Natural killer cell treated with Interleukin-12 subunit alpha and Interleukin-12 subunit beta and Interleukin-15 and Interleukin-18, amount 100 ng/mL, for 72 hours (primary cell): ENCODE measurements around the gene TMEM202. TPM values are rescaled to one million over a fixed set of nuclear protein-coding genes. Genes with fewer than 3 reads are reported as not detected.
"Not testable (repeated sequence)": the region's sequence is repeated elsewhere in the genome, so short reads cannot be mapped to it uniquely, and the experiment has no call there.

Source experiments
- ATAC-seq, 2 donors: fragments of 150-1000 bp; cut with Tn5 transposase in 1 of 2; sonication (Bioruptor Pico), chemical (Tn5 transposase) in 1 of 2; 2 replicates each; pipeline ENCODE4 v1.10.0; 2021
- DNase-seq: peaks from one replicate; pipeline ENCODE4 v3.0.0; 2022; ENCODE audit warnings: low spot score
- H3K27ac Mint-ChIP-seq, 2 donors: 1 replicate in 1 of 2; 2 replicates in 1 of 2; pipeline ENCODE4 v1.8.0; 2022; ENCODE audit warnings: mixed read lengths in 2 of 2, mild to moderate bottlenecking in 1 of 2, moderate library complexity in 1 of 2
- H3K27me3 Mint-ChIP-seq, 2 donors: 1 replicate in 1 of 2; 2 replicates in 1 of 2; pipeline ENCODE4 v1.8.0; 2022; ENCODE audit warnings: mixed read lengths in 2 of 2
- H3K36me3 Mint-ChIP-seq: one replicate; pipeline ENCODE4 v1.8.0; 2022; ENCODE audit warnings: mixed read lengths
- H3K4me1 Mint-ChIP-seq, 2 donors: 1 replicate in 1 of 2; 2 replicates in 1 of 2; pipeline ENCODE4 v1.8.0; 2022; ENCODE audit warnings: low read depth in 2 of 2, mixed read lengths in 2 of 2, mild to moderate bottlenecking in 1 of 2
- H3K4me3 Mint-ChIP-seq: one replicate; pipeline ENCODE4 v1.8.0; 2022; ENCODE audit warnings: mixed read lengths
- H3K9me3 Mint-ChIP-seq: 2 replicates; pipeline ENCODE4 v1.8.0; 2022; ENCODE audit warnings: mixed read lengths
- total RNA-seq, 2 donors: library from RNA; stranded (reverse); gene quantifications; one replicate each; pipeline ENCODE4 v1.2.3, GENCODE V29; 2022

TMEM202 gene
- total RNA-seq, 2 donors from 2014 or later, result not detected

GRCh38 chr15:72415304-72415703 is 17.2 kb downstream of the TMEM202 start:
- DNase-seq (no peak), ATAC-seq (no peak)
- H3K36me3 Mint-ChIP-seq, result peaks cover 4% of the 10 kb centered on the region
- no peaks in the 10 kb centered on the region for H3K4me1 Mint-ChIP-seq
- no peak overlapping the region for H3K27ac Mint-ChIP-seq
- peaks cover 13% of the 10 kb centered on the region in 2 donors for H3K27me3 Mint-ChIP-seq
- no peak overlapping the region for H3K4me3 Mint-ChIP-seq
- H3K9me3 Mint-ChIP-seq, result no peaks in the 10 kb centered on the region

- ATAC-seq, H3K9me3 Mint-ChIP-seq, H3K27ac Mint-ChIP-seq, H3K36me3 Mint-ChIP-seq, H3K4me1 Mint-ChIP-seq, H3K4me3 Mint-ChIP-seq, DNase-seq: not testable (repeated sequence)
- peaks cover 0 to 12% of the 10 kb centered on the region in 2 donors for H3K27me3 Mint-ChIP-seq
Measured at GRCh38 chr15:72419768-72420167, 21.7 kb downstream of the TMEM202 start.

GRCh38 chr15:72420576-72420975 is 22.5 kb downstream of the TMEM202 start:
- ATAC-seq (no peak), DNase-seq (no peak)
- Mint-ChIP-seq H3K4me1 (no peaks in the 10 kb centered on the region), H3K36me3 (no peaks in the 10 kb centered on the region), H3K9me3 (peaks cover 3% of the 10 kb centered on the region), H3K4me3 (no peak overlapping the region), H3K27ac (no peak overlapping the region), H3K27me3 (peaks cover 0 to 12% of the 10 kb centered on the region in 2 donors)

GRCh38 chr15:72421484-72421883 is 23.4 kb downstream of the TMEM202 start:
- Mint-ChIP-seq H3K36me3 (peaks cover 6% of the 10 kb centered on the region), H3K9me3 (peaks cover 6% of the 10 kb centered on the region), H3K27me3 (peaks cover 0 to 12% of the 10 kb centered on the region in 2 donors), H3K4me1 (no peaks in the 10 kb centered on the region), H3K27ac (no peak overlapping the region), H3K4me3 (no peak overlapping the region)
- DNase-seq (no peak), ATAC-seq (no peak)

GRCh38 chr15:72423256-72423655 is 25.2 kb downstream of the TMEM202 start:
- Mint-ChIP-seq H3K4me3 (no peak overlapping the region), H3K4me1 (no peaks in the 10 kb centered on the region), H3K27ac (no peak overlapping the region), H3K36me3 (peaks cover 10% of the 10 kb centered on the region), H3K9me3 (peaks cover 6% of the 10 kb centered on the region), H3K27me3 (peaks cover 0 to 12% of the 10 kb centered on the region in 2 donors)
- DNase-seq (no peak), ATAC-seq (no peak)

GRCh38 chr15:72426753-72427152 is 28.6 kb downstream of the TMEM202 start:
- no peak overlapping the region for H3K4me3 Mint-ChIP-seq
- H3K9me3 Mint-ChIP-seq, result peaks cover 6% of the 10 kb centered on the region
- H3K27ac Mint-ChIP-seq, result no peak overlapping the region
- H3K36me3 Mint-ChIP-seq, result peaks cover 10% of the 10 kb centered on the region
- H3K4me1 Mint-ChIP-seq, result no peaks in the 10 kb centered on the region
- peaks cover 11 to 26% of the 10 kb centered on the region in 2 donors for H3K27me3 Mint-ChIP-seq
- ATAC-seq (no peak), DNase-seq (no peak)

- ATAC-seq, result no peak
- Mint-ChIP-seq H3K4me1 (no peaks in the 10 kb centered on the region), H3K27ac (no peak overlapping the region), H3K9me3 (peaks cover 12% of the 10 kb centered on the region), H3K36me3 (peaks cover 16% of the 10 kb centered on the region), H3K27me3 (peaks cover 32 to 34% of the 10 kb centered on the region in 2 donors), H3K4me3 (no peak overlapping the region)
- DNase-seq, result no peak
Measured at GRCh38 chr15:72437650-72438316, 39.7 kb downstream of the TMEM202 start.

- not testable (repeated sequence) for DNase-seq, ATAC-seq, H3K4me3 Mint-ChIP-seq, H3K27ac Mint-ChIP-seq, H3K4me1 Mint-ChIP-seq, H3K9me3 Mint-ChIP-seq, H3K36me3 Mint-ChIP-seq
- peaks cover 19 to 20% of the 10 kb centered on the region in 2 donors for H3K27me3 Mint-ChIP-seq
Measured at GRCh38 chr15:72442848-72443247, 44.7 kb downstream of the TMEM202 start.

GRCh38 chr15:72445426-72445825 is 47.3 kb downstream of the TMEM202 start:
- peaks cover 13 to 16% of the 10 kb centered on the region in 2 donors for H3K27me3 Mint-ChIP-seq
- no peaks in the 10 kb centered on the region for H3K36me3 Mint-ChIP-seq
- ATAC-seq (no peak), DNase-seq (no peak)
- H3K4me3 Mint-ChIP-seq, result no peak overlapping the region
- peaks cover 4% of the 10 kb centered on the region for H3K9me3 Mint-ChIP-seq
- H3K4me1 Mint-ChIP-seq, result no peaks in the 10 kb centered on the region
- no peak overlapping the region for H3K27ac Mint-ChIP-seq

GRCh38 chr15:72450805-72451204 is 52.7 kb downstream of the TMEM202 start:
- H3K36me3 Mint-ChIP-seq, result no peaks in the 10 kb centered on the region
- H3K4me1 Mint-ChIP-seq, result no peaks in the 10 kb centered on the region
- no peak for DNase-seq
- no peak overlapping the region for H3K27ac Mint-ChIP-seq
- no peak for ATAC-seq
- H3K9me3 Mint-ChIP-seq, result no peaks in the 10 kb centered on the region
- H3K27me3 Mint-ChIP-seq, result peaks cover 6 to 9% of the 10 kb centered on the region in 2 donors
- H3K4me3 Mint-ChIP-seq, result no peak overlapping the region

- H3K4me3 Mint-ChIP-seq, result no peak overlapping the region
- ATAC-seq (no peak), DNase-seq (no peak)
- H3K4me1 Mint-ChIP-seq, result no peaks in the 10 kb centered on the region
- peaks cover 6 to 10% of the 10 kb centered on the region in 2 donors for H3K27me3 Mint-ChIP-seq
- H3K36me3 Mint-ChIP-seq, result no peaks in the 10 kb centered on the region
- no peaks in the 10 kb centered on the region for H3K9me3 Mint-ChIP-seq
- H3K27ac Mint-ChIP-seq, result no peak overlapping the region
Measured at GRCh38 chr15:72451224-72451623, 53.1 kb downstream of the TMEM202 start.

GRCh38 chr15:72456684-72457083 is 58.6 kb downstream of the TMEM202 start:
- no peak for DNase-seq
- H3K27ac Mint-ChIP-seq, result no peak overlapping the region
- peaks cover 0 to 10% of the 10 kb centered on the region in 2 donors for H3K27me3 Mint-ChIP-seq
- ATAC-seq, result no peak
- peaks cover 1 to 2% of the 10 kb centered on the region in 2 donors for H3K4me1 Mint-ChIP-seq
- no peaks in the 10 kb centered on the region for H3K9me3 Mint-ChIP-seq
- H3K4me3 Mint-ChIP-seq, result no peak overlapping the region
- H3K36me3 Mint-ChIP-seq, result no peaks in the 10 kb centered on the region
